SK-N-SH (cell line): Measurements from ENCODE around the gene DIPK1A.

Source experiments
- GABPA ChIP-seq: IDR thresholded peaks from 2 replicates; pipeline ENCODE4 v1.4.0; 2012; ENCODE audit warnings: low read depth, mild to moderate bottlenecking
- JUND ChIP-seq: IDR thresholded peaks from 2 replicates; pipeline ENCODE4 v1.4.0; 2012
- RAD21 ChIP-seq: IDR thresholded peaks from 2 replicates; pipeline ENCODE4 v1.6.1; 2012; ENCODE audit warnings: mild to moderate bottlenecking, low read length
- SIN3A ChIP-seq: IDR thresholded peaks from 2 replicates; pipeline ENCODE4 v1.6.1; 2012; ENCODE audit warnings: low read depth, mild to moderate bottlenecking, low read length, moderate library complexity, borderline replicate concordance
- TCF12 ChIP-seq: IDR thresholded peaks from 2 replicates; pipeline ENCODE4 v1.4.0; 2012
- TF ChIP-seq, protein P1 (sequence below): fragments of 200-600 bp; sonication (generic); IDR thresholded peaks from 2 replicates; pipeline ENCODE4 v1.6.1; 2017; ENCODE audit warnings: antibody characterized with exemption, mild to moderate bottlenecking, moderate library complexity
- TF ChIP-seq, protein P2 (sequence below): fragments of 150-350 bp; IDR thresholded peaks from 2 replicates; pipeline ENCODE4 v1.6.1; 2017; ENCODE audit warnings: antibody characterized with exemption, low read length, low read depth, borderline replicate concordance

DNA sequence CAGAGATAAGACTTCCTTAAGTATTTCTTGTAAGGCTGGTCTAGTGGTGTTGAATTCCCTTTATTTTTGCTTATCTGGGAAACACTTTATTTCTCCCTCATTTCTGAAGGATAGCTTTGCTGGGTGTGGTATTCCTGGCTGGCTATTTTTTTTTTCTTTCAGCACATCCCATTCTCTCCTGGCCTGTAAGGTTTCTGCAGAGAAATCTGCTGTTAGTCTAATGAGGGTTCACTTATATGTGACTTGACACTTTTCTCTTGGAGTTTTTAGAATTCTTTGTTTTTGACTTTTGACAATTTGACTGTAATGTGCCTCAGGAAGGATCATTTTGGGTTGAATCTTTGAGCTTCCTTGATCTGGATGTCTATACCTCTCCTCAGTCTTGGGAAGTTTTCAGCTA is 61.5 kb downstream of the DIPK1A start:
- TF ChIP-seq SIN3A: no peak
- TF ChIP-seq, protein P1, sequence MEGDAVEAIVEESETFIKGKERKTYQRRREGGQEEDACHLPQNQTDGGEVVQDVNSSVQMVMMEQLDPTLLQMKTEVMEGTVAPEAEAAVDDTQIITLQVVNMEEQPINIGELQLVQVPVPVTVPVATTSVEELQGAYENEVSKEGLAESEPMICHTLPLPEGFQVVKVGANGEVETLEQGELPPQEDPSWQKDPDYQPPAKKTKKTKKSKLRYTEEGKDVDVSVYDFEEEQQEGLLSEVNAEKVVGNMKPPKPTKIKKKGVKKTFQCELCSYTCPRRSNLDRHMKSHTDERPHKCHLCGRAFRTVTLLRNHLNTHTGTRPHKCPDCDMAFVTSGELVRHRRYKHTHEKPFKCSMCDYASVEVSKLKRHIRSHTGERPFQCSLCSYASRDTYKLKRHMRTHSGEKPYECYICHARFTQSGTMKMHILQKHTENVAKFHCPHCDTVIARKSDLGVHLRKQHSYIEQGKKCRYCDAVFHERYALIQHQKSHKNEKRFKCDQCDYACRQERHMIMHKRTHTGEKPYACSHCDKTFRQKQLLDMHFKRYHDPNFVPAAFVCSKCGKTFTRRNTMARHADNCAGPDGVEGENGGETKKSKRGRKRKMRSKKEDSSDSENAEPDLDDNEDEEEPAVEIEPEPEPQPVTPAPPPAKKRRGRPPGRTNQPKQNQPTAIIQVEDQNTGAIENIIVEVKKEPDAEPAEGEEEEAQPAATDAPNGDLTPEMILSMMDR: no peak
- no peak for TF ChIP-seq JUND
- no peak for TF ChIP-seq GABPA
- TF ChIP-seq RAD21: no peak
- TF ChIP-seq, protein P2, sequence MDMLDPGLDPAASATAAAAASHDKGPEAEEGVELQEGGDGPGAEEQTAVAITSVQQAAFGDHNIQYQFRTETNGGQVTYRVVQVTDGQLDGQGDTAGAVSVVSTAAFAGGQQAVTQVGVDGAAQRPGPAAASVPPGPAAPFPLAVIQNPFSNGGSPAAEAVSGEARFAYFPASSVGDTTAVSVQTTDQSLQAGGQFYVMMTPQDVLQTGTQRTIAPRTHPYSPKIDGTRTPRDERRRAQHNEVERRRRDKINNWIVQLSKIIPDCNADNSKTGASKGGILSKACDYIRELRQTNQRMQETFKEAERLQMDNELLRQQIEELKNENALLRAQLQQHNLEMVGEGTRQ: no peak
- TF ChIP-seq TCF12: no peak
